ENCODE data around the gene PGLYRP1.

The PGLYRP1 gene, protein sequence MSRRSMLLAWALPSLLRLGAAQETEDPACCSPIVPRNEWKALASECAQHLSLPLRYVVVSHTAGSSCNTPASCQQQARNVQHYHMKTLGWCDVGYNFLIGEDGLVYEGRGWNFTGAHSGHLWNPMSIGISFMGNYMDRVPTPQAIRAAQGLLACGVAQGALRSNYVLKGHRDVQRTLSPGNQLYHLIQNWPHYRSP

DNA sequence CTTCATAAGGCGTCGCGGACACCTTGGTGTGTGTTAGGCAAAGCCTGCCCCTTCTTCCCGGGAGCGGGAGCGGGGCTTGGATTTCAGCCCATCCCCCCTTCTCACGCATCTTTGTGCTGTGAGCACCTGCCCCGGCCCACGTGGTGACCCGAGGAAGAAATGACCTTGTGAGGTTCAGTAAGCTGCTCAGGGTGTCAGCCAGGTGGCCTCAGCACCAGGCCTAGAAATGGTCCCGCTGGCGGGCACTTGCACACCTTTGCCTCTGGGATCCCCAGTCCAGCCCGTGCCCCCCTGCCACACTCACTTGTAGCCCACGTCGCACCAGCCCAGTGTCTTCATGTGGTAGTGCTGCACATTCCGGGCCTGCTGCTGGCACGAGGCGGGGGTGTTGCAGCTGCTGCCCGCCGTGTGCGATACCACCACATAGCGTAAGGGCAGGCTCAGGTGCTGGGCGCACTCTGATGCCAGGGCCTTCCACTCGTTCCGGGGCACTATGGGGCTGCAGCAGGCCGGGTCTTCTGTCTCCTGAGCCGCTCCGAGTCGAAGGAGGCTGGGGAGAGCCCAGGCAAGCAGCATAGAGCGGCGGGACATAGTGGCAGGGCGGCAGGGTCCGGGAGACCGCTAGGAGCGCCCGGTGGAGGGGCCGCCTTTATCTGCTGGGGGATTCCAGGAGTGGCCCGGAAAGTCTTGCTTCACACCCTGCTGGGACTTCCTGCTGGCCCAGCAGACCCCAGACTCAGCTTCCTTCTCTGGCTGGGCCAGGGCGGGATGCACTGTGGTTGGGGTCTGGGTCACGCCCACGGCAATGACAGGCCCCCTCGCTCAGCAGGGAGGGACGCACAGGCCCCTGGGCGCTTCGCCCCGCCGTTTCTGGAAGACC is at the start of gene PGLYRP1:
PGLYRP1 (minus strand) TSS at position 623 of the 880 bp plus-strand sequence; CDS start at position 591, 32 bp downstream.
- Mint-ChIP-seq H3K4me3 (no peak within 1 kb of the TSS), H3K27me3 (peaks cover 29% of the 10 kb centered on the region)

DNA sequence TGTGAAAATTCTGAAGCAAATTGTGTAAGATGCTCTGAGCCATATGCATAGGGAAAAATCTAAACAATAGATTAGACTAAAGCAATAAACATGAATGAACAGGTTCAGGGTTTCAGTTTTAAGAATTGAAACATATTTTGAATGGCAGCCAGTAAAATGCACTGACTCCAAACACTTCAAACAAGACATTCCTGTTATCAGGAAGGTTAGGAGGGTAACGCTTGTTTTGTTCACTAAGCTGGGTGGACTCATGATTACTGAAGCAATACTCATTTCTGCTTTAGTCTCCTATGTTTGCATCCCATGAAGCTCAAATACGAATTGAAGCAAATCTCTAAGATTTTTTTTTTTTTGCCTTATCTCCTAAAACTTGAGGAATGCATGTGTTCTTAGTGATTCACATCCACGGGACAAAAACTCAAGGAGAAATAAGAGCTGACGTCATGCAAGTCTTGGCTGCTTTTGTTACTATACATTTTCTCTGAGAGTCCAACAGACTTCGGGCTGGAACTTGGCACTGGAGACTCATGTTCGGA is 47.0 kb upstream of the PGLYRP1 start:
- Mint-ChIP-seq H3K4me3 (no peak overlapping the region), H3K36me3 (ENCODE audit: low read depth) (no peaks in the 10 kb centered on the region), H3K27ac (no peak overlapping the region), H3K4me1 (ENCODE audit: low read depth) (no peaks in the 10 kb centered on the region), H3K9me3 (no peaks in the 10 kb centered on the region), H3K27me3 (peaks cover 91% of the 10 kb centered on the region)

More for the DNA sequence above, at the start of gene PGLYRP1:
- Mint-ChIP-seq H3K9me3 (no peaks in the 10 kb centered on the region), H3K36me3 (ENCODE audit: low read depth) (no peaks in the 10 kb centered on the region), H3K27ac (no peak within 1 kb of the TSS), H3K4me1 (ENCODE audit: low read depth) (peaks cover 13% of the 10 kb centered on the region)

- no peak overlapping the region for H3K27ac Mint-ChIP-seq
- peaks cover 91% of the 10 kb centered on the region for H3K27me3 Mint-ChIP-seq
- H3K4me3 Mint-ChIP-seq = no peak overlapping the region
Measured at GRCh38 chr19:46068345-46069258, 45.7 kb upstream of the PGLYRP1 start.

DNA sequence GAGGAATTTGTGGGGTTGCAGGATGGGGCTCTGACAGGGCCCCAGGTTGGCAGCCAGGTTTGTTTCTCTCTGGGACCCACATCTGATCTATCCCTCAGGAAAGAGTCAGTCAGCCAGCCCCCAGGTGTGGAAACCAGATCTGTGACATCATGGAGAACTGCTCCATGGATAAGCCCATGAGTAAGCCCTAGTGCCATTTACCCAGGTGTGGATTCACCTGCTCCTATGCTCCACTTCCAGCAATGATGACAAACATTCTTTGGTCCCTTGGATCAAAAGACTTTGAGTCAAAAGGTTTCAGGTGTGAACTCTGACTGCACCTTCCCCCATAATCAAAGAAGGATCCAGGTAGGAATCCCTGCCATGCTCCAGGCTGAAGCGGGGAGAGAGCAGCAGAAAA is 44.8 kb upstream of the PGLYRP1 start:
- H3K36me3 Mint-ChIP-seq (ENCODE audit: low read depth) = no peaks in the 10 kb centered on the region
- H3K27me3 Mint-ChIP-seq = peaks cover 88% of the 10 kb centered on the region
- H3K27ac Mint-ChIP-seq = no peak overlapping the region
- H3K4me3 Mint-ChIP-seq = no peak overlapping the region
- no peaks in the 10 kb centered on the region for H3K4me1 Mint-ChIP-seq (ENCODE audit: low read depth)
- H3K9me3 Mint-ChIP-seq = no peaks in the 10 kb centered on the region

More at GRCh38 chr19:46068345-46069258, 45.7 kb upstream of the PGLYRP1 start:
- H3K36me3 Mint-ChIP-seq (ENCODE audit: low read depth) = no peaks in the 10 kb centered on the region
- H3K4me1 Mint-ChIP-seq (ENCODE audit: low read depth) = no peaks in the 10 kb centered on the region
- no peaks in the 10 kb centered on the region for H3K9me3 Mint-ChIP-seq

DNA sequence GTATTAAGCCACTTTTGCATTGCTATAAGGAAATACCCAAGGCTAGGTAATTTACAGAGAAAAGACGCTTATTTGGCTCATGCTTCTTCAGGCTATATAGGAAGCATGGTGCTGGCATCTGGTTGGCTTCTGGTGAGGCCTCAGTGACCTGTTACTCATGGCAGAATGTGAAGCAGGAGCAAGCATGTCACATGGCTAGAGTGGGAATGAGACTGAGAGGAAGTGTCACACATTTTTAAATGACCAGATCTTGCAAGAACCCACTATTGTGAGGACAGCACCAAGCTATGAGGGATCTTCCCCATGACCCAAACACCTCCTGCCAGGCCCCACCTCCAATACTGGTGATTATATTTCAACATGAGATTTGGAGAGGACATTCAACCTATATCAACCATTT is 43.6 kb upstream of the PGLYRP1 start:
- Mint-ChIP-seq H3K27me3 (peaks cover 88% of the 10 kb centered on the region), H3K36me3 (ENCODE audit: low read depth) (no peaks in the 10 kb centered on the region), H3K4me1 (ENCODE audit: low read depth) (no peaks in the 10 kb centered on the region), H3K9me3 (no peaks in the 10 kb centered on the region), H3K27ac (no peak overlapping the region), H3K4me3 (no peak overlapping the region)

GRCh38 chr19:46065486-46066071 is 42.7 kb upstream of the PGLYRP1 start:
- peaks cover 85% of the 10 kb centered on the region for H3K27me3 Mint-ChIP-seq
- H3K36me3 Mint-ChIP-seq (ENCODE audit: low read depth) = no peaks in the 10 kb centered on the region
- no peak overlapping the region for H3K4me3 Mint-ChIP-seq

GRCh38 chr19:46063201-46063600 is 40.3 kb upstream of the PGLYRP1 start:
- no peaks in the 10 kb centered on the region for H3K4me1 Mint-ChIP-seq (ENCODE audit: low read depth)
- H3K4me3 Mint-ChIP-seq = no peak overlapping the region
- H3K9me3 Mint-ChIP-seq = peaks cover 7% of the 10 kb centered on the region
- H3K27me3 Mint-ChIP-seq = peaks cover 82% of the 10 kb centered on the region
- no peak overlapping the region for H3K27ac Mint-ChIP-seq
- no peaks in the 10 kb centered on the region for H3K36me3 Mint-ChIP-seq (ENCODE audit: low read depth)

More at GRCh38 chr19:46065486-46066071, 42.7 kb upstream of the PGLYRP1 start:
- Mint-ChIP-seq H3K27ac (no peak overlapping the region), H3K4me1 (ENCODE audit: low read depth) (no peaks in the 10 kb centered on the region), H3K9me3 (no peaks in the 10 kb centered on the region)

GRCh38 chr19:46060012-46060411 is 37.2 kb upstream of the PGLYRP1 start:
- Mint-ChIP-seq H3K36me3 (ENCODE audit: low read depth) (no peaks in the 10 kb centered on the region), H3K4me3 (no peak overlapping the region), H3K27ac (no peak overlapping the region), H3K27me3 (peaks cover 77% of the 10 kb centered on the region), H3K9me3 (peaks cover 7% of the 10 kb centered on the region), H3K4me1 (ENCODE audit: low read depth) (no peaks in the 10 kb centered on the region)

DNA sequence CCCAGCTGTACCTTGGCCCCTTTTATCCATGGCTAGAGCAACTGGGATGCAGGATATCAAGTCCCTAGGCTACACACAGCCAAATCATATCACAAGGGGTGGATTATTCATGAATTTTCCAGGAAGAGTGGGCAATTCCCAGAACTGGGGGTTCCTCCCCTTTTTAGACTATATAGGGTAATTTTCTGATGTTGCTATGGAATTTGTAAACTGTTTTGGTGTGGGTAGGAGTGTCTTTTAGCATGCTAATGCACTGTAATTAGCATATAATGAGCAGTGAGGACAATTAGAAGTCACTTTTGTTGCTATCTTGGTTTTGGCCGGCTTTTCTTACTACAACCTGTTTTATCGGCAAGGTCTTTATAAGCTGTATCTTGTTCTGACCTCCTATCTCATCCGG is 35.9 kb upstream of the PGLYRP1 start:
- Mint-ChIP-seq H3K9me3 (peaks cover 7% of the 10 kb centered on the region), H3K4me3 (no peak overlapping the region), H3K36me3 (ENCODE audit: low read depth) (no peaks in the 10 kb centered on the region), H3K4me1 (ENCODE audit: low read depth) (no peaks in the 10 kb centered on the region), H3K27ac (no peak overlapping the region), H3K27me3 (peaks cover 79% of the 10 kb centered on the region)

GRCh38 chr19:46056536-46056935 is 33.7 kb upstream of the PGLYRP1 start:
- no peak overlapping the region for H3K27ac Mint-ChIP-seq
- H3K9me3 Mint-ChIP-seq = peaks cover 7% of the 10 kb centered on the region
- no peaks in the 10 kb centered on the region for H3K4me1 Mint-ChIP-seq (ENCODE audit: low read depth)
- peaks cover 71% of the 10 kb centered on the region for H3K27me3 Mint-ChIP-seq
- no peak overlapping the region for H3K4me3 Mint-ChIP-seq
- H3K36me3 Mint-ChIP-seq (ENCODE audit: low read depth) = no peaks in the 10 kb centered on the region

GRCh38 chr19:46052896-46053295 is 30.0 kb upstream of the PGLYRP1 start:
- Mint-ChIP-seq H3K4me3 (no peak overlapping the region), H3K4me1 (ENCODE audit: low read depth) (no peaks in the 10 kb centered on the region), H3K9me3 (no peaks in the 10 kb centered on the region), H3K27me3 (peaks cover 71% of the 10 kb centered on the region), H3K36me3 (ENCODE audit: low read depth) (no peaks in the 10 kb centered on the region), H3K27ac (no peak overlapping the region)

GRCh38 chr19:46049597-46049996 is 26.7 kb upstream of the PGLYRP1 start:
- Mint-ChIP-seq H3K27me3 (peaks cover 66% of the 10 kb centered on the region), H3K4me3 (no peak overlapping the region), H3K4me1 (ENCODE audit: low read depth) (no peaks in the 10 kb centered on the region), H3K36me3 (ENCODE audit: low read depth) (no peaks in the 10 kb centered on the region), H3K27ac (no peak overlapping the region), H3K9me3 (no peaks in the 10 kb centered on the region)

- Mint-ChIP-seq H3K4me1 (ENCODE audit: low read depth) (no peaks in the 10 kb centered on the region), H3K27ac (no peak overlapping the region), H3K27me3 (peaks cover 68% of the 10 kb centered on the region)
Measured at GRCh38 chr19:46043519-46043918, 20.7 kb upstream of the PGLYRP1 start.

GRCh38 chr19:46042252-46042883 is 19.5 kb upstream of the PGLYRP1 start:
- Mint-ChIP-seq H3K4me1 (ENCODE audit: low read depth) (no peaks in the 10 kb centered on the region), H3K4me3 (no peak overlapping the region), H3K27me3 (peaks cover 57% of the 10 kb centered on the region), H3K36me3 (ENCODE audit: low read depth) (no peaks in the 10 kb centered on the region), H3K9me3 (no peaks in the 10 kb centered on the region), H3K27ac (no peak overlapping the region)

More at GRCh38 chr19:46043519-46043918, 20.7 kb upstream of the PGLYRP1 start:
- H3K9me3 Mint-ChIP-seq = no peaks in the 10 kb centered on the region
- no peak overlapping the region for H3K4me3 Mint-ChIP-seq
- H3K36me3 Mint-ChIP-seq (ENCODE audit: low read depth) = no peaks in the 10 kb centered on the region

All from stimulated activated naive CD8-positive, alpha-beta T cell treated with anti-CD3 and anti-CD28 coated beads, Interleukin-15, Interleukin-2, amounts not matched to agents 100 ng/mL and 50 ng/mL, for 24 hours (primary cell).